Measurements from ENCODE around the gene ZBTB16.

The ZBTB16 gene

GRCh38 chr11:114075344-114075610 is 15.8 kb downstream of the ZBTB16 start:
- no peak for DNase-seq
- Mint-ChIP-seq H3K27ac (peak overlapping the region; percentile 83 to 96), H3K4me1 (ENCODE audit: low read depth in 2 of 2) (peaks cover 73 to 75% of the 10 kb centered on the region in 2 donors), H3K36me3 (ENCODE audit: insufficient read depth) (peaks cover 89% of the 10 kb centered on the region), H3K27me3 (no peaks in the 10 kb centered on the region), H3K4me3 (peak overlapping the region; percentile 43 to 78), H3K9me3 (no peaks in the 10 kb centered on the region)
- ATAC-seq (replicated peaks): no peak

DNA sequence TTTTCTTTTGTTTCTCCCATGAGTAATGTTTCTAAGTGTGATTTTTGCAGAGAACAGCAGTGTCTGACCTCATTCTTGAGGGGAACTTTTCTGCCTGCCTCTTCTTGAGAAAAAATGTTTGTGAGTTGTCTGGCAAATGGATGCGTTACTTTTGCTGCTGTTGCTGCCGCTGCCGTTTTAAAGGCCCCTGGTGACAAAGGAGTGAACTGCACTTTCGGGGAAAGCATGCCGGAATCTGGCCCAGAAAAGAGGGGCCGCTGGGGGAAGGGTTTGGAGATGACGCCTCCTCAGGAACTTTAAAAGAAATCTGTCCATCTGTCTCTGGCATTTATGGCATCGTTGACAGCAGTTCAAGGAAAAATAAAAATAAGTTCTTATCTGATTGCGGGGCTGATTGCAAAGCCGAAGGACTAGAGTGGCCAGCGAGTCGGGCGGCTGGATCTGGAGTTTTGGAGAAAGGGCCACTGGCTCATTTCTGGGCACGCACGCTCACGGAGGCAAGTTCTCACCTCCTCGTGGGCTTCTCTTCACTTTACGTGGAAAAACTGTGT is 16.5 kb downstream of the ZBTB16 start:
- H3K4me1 Mint-ChIP-seq (ENCODE audit: low read depth in 2 of 2): peaks cover 80 to 82% of the 10 kb centered on the region in 2 donors

GRCh38 chr11:114076921-114077331 is 17.4 kb downstream of the ZBTB16 start:
- peaks cover 83 to 87% of the 10 kb centered on the region in 2 donors for H3K4me1 Mint-ChIP-seq (ENCODE audit: low read depth in 2 of 2)
- ATAC-seq (replicated peaks) (no peak), DNase-seq (no peak)
- peak overlapping the region; percentile 91 to 96 for H3K27ac Mint-ChIP-seq
- peak overlapping the region; percentile 82 to 87 for H3K4me3 Mint-ChIP-seq
- no peaks in the 10 kb centered on the region for H3K9me3 Mint-ChIP-seq
- peaks cover 83% of the 10 kb centered on the region for H3K36me3 Mint-ChIP-seq (ENCODE audit: insufficient read depth)
- H3K27me3 Mint-ChIP-seq: peaks cover 0 to 4% of the 10 kb centered on the region in 2 donors

More for the DNA sequence above, 16.5 kb downstream of the ZBTB16 start:
- Mint-ChIP-seq H3K27ac (peak overlapping the region; percentile 6 to 96), H3K4me3 (peak overlapping the region; percentile 21 to 78), H3K27me3 (no peaks in the 10 kb centered on the region), H3K36me3 (ENCODE audit: insufficient read depth) (peaks cover 86% of the 10 kb centered on the region), H3K9me3 (no peaks in the 10 kb centered on the region)
- peak; percentile 20 for ATAC-seq (replicated peaks)
- peak; percentile 33 to 58 (median 56) for DNase-seq

DNA sequence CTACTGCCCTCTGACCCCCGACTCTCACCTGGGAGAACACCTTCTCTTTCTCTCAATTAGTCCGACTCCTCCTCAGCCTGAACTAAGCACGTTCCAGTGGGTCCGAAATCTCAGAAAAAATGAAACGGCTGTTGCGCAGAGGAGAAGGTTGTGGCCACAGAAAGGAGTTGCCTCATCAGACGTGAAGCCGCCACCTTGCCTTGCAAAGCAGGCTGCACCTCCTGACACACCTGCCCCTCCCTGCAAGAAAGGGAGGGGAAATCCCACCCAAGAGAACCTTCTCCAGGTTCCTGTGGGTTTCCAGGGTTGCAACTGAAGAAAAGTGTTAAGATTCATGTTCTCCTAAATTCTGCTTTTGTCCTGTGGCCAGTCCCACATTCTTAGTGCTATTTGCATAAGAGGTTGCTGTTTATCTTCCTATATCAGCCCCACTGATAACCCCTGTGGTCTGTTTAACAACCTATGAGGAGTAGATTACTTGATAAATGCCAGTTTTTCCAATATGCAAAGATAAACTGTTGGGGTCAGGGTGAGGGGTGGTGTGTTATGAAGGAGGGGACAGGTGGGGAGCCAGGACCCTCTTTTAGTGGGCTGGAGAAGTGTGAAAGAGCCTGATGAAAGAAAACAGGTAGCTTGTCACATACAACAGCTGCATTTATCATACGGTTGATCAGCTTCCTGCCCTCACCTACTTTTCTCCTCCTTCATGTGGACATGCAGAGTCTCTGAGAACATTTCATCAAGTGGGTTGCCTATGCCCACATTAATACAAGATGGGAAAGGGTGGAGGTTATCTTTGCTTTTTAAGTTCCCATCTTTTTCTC is 18.2 kb downstream of the ZBTB16 start:
- DNase-seq (peak in 2 of 3 experiments; percentile 46 to 55), ATAC-seq (replicated peaks) (peak; percentile 40)
- Mint-ChIP-seq H3K36me3 (ENCODE audit: insufficient read depth) (peaks cover 83% of the 10 kb centered on the region), H3K4me3 (peak overlapping the region; percentile 82 to 87), H3K27ac (peak overlapping the region; percentile 91 to 96), H3K9me3 (no peaks in the 10 kb centered on the region), H3K4me1 (ENCODE audit: low read depth in 2 of 2) (peaks cover 80 to 82% of the 10 kb centered on the region in 2 donors), H3K27me3 (peaks cover 0 to 4% of the 10 kb centered on the region in 2 donors)

- peaks cover 0 to 4% of the 10 kb centered on the region in 2 donors for H3K27me3 Mint-ChIP-seq
- no peaks in the 10 kb centered on the region for H3K9me3 Mint-ChIP-seq
- peaks cover 82% of the 10 kb centered on the region for H3K36me3 Mint-ChIP-seq (ENCODE audit: insufficient read depth)
- H3K4me3 Mint-ChIP-seq: peak overlapping the region; percentile 82 to 87
- DNase-seq (no peak), ATAC-seq (replicated peaks) (no peak)
- peaks cover 76 to 80% of the 10 kb centered on the region in 2 donors for H3K4me1 Mint-ChIP-seq (ENCODE audit: low read depth in 2 of 2)
- H3K27ac Mint-ChIP-seq: peak overlapping the region; percentile 90 to 96
These were observed 18.9 kb downstream of the ZBTB16 start for GRCh38 chr11:114078423-114078822.

- no peaks in the 10 kb centered on the region for H3K9me3 Mint-ChIP-seq
- H3K27ac Mint-ChIP-seq: peak overlapping the region; percentile 38 to 96
- ATAC-seq (replicated peaks): no peak
- peaks cover 64 to 79% of the 10 kb centered on the region in 2 donors for H3K4me1 Mint-ChIP-seq (ENCODE audit: low read depth in 2 of 2)
- DNase-seq: no peak
- H3K36me3 Mint-ChIP-seq (ENCODE audit: insufficient read depth): peaks cover 77% of the 10 kb centered on the region
- H3K4me3 Mint-ChIP-seq: peak overlapping the region in 1 of 2 donors; percentile 87
- H3K27me3 Mint-ChIP-seq: peaks cover 0 to 12% of the 10 kb centered on the region in 2 donors
These were observed 20.1 kb downstream of the ZBTB16 start for GRCh38 chr11:114079511-114080065.

GRCh38 chr11:114080219-114080618 is 20.7 kb downstream of the ZBTB16 start:
- DNase-seq (no peak), ATAC-seq (replicated peaks) (peak; percentile 54)
- Mint-ChIP-seq H3K27ac (peak overlapping the region; percentile 23 to 96), H3K4me3 (peak overlapping the region; percentile 42 to 87), H3K4me1 (ENCODE audit: low read depth in 2 of 2) (peaks cover 58 to 76% of the 10 kb centered on the region in 2 donors), H3K9me3 (no peaks in the 10 kb centered on the region), H3K36me3 (ENCODE audit: insufficient read depth) (peaks cover 71% of the 10 kb centered on the region), H3K27me3 (peaks cover 0 to 12% of the 10 kb centered on the region in 2 donors)

GRCh38 chr11:114080769-114081168 is 21.3 kb downstream of the ZBTB16 start:
- no peaks in the 10 kb centered on the region for H3K9me3 Mint-ChIP-seq
- ATAC-seq (replicated peaks) (no peak), DNase-seq (no peak)
- peaks cover 65% of the 10 kb centered on the region for H3K36me3 Mint-ChIP-seq (ENCODE audit: insufficient read depth)
- H3K4me1 Mint-ChIP-seq (ENCODE audit: low read depth in 2 of 2): peaks cover 56 to 78% of the 10 kb centered on the region in 2 donors
- H3K27ac Mint-ChIP-seq: peak overlapping the region; percentile 23 to 96
- peaks cover 0 to 12% of the 10 kb centered on the region in 2 donors for H3K27me3 Mint-ChIP-seq
- H3K4me3 Mint-ChIP-seq: peak overlapping the region; percentile 42 to 87

DNA sequence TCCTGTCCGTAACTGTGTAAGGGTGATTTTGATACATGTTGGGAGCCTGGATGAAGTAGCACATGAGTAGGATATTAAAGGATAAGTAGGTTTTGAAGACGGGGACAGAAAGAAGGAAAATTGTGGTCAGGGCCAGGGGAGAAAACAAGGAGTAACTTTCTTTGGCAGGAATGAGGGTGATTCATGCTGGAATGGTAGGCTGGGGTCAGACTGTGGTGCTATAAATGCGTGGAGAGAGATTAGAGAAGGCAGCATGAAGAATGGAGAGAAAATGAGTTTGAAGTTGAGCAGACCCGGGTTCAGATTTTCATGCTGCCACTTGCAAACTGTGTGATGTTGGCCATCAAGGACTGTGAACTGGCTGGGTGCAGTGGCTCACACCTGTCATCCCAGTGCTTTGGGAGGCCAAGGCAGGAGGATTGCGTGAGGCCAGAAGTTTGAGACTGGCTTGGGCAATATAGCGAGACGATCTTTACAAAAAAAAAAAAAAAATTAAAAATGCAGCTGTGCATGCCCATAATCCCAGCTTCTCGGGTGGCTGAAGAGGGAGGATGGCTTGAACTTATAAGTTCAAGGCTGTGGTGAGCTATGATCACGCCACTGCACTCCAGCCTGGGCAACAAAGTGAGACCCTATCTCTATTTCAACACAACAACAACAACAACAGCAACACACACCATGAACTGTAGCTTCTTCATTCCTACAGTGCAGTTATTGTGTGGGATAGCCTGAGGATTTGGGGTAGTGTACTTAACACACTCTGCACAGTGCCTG is 22.3 kb downstream of the ZBTB16 start:
- peak overlapping the region in 1 of 2 donors; percentile 96 for H3K27ac Mint-ChIP-seq

GRCh38 chr11:114082415-114082748 is 22.9 kb downstream of the ZBTB16 start:
- ATAC-seq (replicated peaks): no peak
- H3K27me3 Mint-ChIP-seq: peaks cover 0 to 12% of the 10 kb centered on the region in 2 donors
- DNase-seq: no peak
- H3K4me1 Mint-ChIP-seq (ENCODE audit: low read depth in 2 of 2): peaks cover 44 to 78% of the 10 kb centered on the region in 2 donors
- H3K9me3 Mint-ChIP-seq: no peaks in the 10 kb centered on the region
- peaks cover 55% of the 10 kb centered on the region for H3K36me3 Mint-ChIP-seq (ENCODE audit: insufficient read depth)
- peak overlapping the region in 1 of 2 donors; percentile 85 for H3K27ac Mint-ChIP-seq
- H3K4me3 Mint-ChIP-seq: peak overlapping the region in 1 of 2 donors; percentile 58

More for the DNA sequence above, 22.3 kb downstream of the ZBTB16 start:
- DNase-seq: no peak
- peaks cover 49 to 78% of the 10 kb centered on the region in 2 donors for H3K4me1 Mint-ChIP-seq (ENCODE audit: low read depth in 2 of 2)
- H3K27me3 Mint-ChIP-seq: peaks cover 0 to 12% of the 10 kb centered on the region in 2 donors
- peaks cover 59% of the 10 kb centered on the region for H3K36me3 Mint-ChIP-seq (ENCODE audit: insufficient read depth)
- H3K4me3 Mint-ChIP-seq: peak overlapping the region in 1 of 2 donors; percentile 87
- ATAC-seq (replicated peaks): no peak
- H3K9me3 Mint-ChIP-seq: no peaks in the 10 kb centered on the region

DNA sequence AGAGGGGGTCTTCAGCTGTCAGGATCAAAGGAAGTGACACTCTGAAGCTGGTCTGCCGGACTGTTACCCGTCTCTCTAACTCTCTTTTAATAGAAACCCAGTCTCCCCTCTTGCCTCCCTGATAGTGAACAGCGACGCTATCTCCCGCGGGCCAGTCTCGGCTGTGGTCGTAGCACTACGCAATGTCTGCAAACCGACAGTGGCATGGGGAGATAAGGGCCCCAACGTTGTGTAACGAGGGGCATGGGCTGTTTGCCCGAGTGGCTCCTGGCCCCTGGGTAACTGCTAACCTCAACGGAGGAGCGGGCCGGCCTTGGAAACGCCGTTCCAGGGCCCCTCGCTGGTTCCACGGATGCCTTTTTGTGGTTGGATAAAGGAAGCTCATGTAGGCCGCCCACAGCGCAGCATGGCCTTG is 23.3 kb downstream of the ZBTB16 start:
- Mint-ChIP-seq H3K9me3 (no peaks in the 10 kb centered on the region), H3K27me3 (peaks cover 0 to 12% of the 10 kb centered on the region in 2 donors), H3K36me3 (ENCODE audit: insufficient read depth) (peaks cover 51% of the 10 kb centered on the region), H3K27ac (peak overlapping the region in 1 of 2 donors; percentile 85), H3K4me1 (ENCODE audit: low read depth in 2 of 2) (peaks cover 40 to 78% of the 10 kb centered on the region in 2 donors), H3K4me3 (peak overlapping the region in 1 of 2 donors; percentile 58)
- DNase-seq (peak in 2 of 3 experiments; percentile 44 to 46), ATAC-seq (replicated peaks) (peak; percentile 61)

DNA sequence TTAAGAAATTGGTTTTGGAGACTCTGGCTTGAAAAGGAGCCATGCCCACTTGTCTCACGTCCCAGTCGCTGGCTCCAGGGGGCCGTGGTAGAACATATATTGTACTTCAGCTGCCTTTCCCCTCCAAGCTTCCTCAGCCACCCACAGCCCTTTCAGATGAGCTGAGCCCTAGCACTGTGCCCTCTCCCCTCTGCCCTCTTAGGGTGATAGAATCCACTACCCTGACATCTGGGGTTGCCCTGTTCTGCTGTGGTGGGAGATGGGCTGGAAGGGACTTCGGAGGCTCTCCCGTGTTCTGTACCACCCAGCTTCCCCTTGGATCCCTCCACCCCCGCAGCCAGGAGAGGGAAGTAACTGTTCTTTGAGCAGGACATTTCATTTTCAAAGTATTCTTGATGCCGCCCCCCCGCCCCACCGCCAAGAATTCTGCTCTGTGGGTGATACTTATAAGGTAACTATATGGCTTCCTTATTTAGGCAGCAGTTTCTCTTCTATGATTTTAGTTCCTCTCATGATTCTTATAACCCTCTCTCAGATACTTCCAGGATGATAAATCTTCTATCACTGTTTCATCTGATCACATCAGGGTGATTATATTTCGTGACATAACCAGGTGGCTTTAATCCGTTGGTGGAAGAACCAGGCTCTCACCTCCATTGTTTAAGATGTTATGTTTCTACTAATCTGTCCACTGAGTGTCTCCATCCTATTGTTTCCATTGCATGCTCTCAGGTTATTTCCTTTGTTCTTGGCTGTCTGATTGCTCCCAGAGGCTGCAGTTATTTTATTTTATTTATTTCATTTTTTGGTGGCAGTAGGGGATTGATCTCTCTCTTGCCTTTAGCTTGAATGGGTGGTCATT is 24.1 kb downstream of the ZBTB16 start:
- peaks cover 31 to 75% of the 10 kb centered on the region in 2 donors for H3K4me1 Mint-ChIP-seq (ENCODE audit: low read depth in 2 of 2)
- H3K9me3 Mint-ChIP-seq: no peaks in the 10 kb centered on the region
- H3K27ac Mint-ChIP-seq: peak overlapping the region; percentile 7 to 85
- peak overlapping the region in 1 of 2 donors; percentile 58 for H3K4me3 Mint-ChIP-seq
- ATAC-seq (replicated peaks) (peak; percentile 7), DNase-seq (no peak)
- H3K36me3 Mint-ChIP-seq (ENCODE audit: insufficient read depth): peaks cover 49% of the 10 kb centered on the region
- H3K27me3 Mint-ChIP-seq: peaks cover 0 to 12% of the 10 kb centered on the region in 2 donors

Data from effector memory CD8-positive, alpha-beta T cell (primary cell).